Posterior vena cava (tissue), 2 donors: Measurements from ENCODE around the gene MAP4. TPM values are rescaled to one million over a fixed set of nuclear protein-coding genes. Genes with fewer than 3 reads are reported as not detected.
"Not testable (repeated sequence)": the region's sequence is repeated elsewhere in the genome, so short reads cannot be mapped to it uniquely, and the experiment has no call there.

Experiments used
- DNase-seq: peaks from one replicate; pipeline ENCODE4 v3.0.0-alpha.2; 2020; ENCODE audit warnings: low spot score
- intact Hi-C, 2 donors: fragments of 100-400 bp; cut with DNase I; formaldehyde crosslinking; loops; one replicate each; pipeline versions ENCODE4 v1.14.1 to v1.14.2; 2022 to 2023
- total RNA-seq, 2 donors: library from RNA; stranded (reverse); fragmentation: NEBNext Ultra II Directional; extraction: Animal tissue kit (Norgen Biotek cat#: 25700); gene quantifications; one replicate each; pipeline ENCODE4 v1.2.1, GENCODE V29; 2021
- donor health status: DM: yes; HTN: yes; CAD: no.
- donor health status: DM: yes; HTN: yes; CAD: no.

The MAP4 gene
- total RNA-seq, 2 donors from 2014 or later, result 332 to 380 TPM

DNA sequence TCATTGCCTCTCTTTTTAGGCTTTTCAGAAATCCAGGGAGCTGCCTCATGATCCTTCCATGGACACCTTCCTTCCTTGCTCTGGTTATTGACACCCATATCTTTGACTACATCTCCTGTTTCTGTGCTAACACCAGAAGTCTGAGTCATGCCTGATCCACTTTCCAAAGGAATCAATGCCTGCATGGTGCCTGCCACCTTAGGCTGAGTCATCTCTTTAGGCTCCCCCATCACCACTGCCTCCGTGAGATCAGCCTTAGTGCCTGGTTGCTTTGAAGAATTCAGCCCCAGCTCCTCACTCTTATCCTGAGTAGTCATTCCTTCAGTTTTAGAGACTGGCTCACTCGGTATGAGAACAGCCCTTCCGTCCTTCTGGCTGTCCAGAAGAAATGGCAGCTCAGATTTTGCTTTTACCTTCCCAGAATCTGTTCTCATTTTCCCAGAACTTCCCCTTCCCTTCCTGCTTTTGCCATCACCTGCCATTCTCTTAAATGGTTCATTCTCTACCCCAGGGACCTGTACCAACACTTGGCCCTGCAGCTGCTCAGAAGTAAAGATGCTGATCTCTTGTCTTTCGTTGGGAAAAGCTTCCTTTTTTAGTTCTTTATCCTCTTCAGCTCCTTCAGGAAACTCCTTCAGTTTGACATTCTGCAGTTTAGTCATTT, 105.3 kb downstream of the MAP4 start:
- intact Hi-C loops, result no loop called here
- DNase-seq, result no peak

DNA sequence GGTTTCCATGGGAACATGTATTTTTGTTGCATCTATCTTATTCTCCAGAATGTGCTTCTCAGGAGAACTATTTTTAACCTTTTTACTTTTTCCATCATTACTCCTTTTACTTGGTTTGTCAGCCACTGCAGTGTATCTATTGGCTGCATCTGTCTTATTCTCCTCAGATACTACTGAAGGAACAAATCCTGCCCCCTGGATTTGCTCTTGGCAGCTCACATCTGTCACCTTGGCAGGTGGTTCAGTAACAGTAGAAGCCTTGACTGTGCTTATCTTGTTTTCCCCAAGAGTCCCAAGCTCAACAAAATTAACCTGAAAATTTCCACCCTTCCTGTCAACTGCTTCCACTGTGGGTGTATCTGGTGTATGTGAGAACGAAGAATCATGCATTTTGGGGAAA, 106.0 kb downstream of the MAP4 start:
- intact Hi-C loops, result no loop called here
- no peak for DNase-seq

DNA sequence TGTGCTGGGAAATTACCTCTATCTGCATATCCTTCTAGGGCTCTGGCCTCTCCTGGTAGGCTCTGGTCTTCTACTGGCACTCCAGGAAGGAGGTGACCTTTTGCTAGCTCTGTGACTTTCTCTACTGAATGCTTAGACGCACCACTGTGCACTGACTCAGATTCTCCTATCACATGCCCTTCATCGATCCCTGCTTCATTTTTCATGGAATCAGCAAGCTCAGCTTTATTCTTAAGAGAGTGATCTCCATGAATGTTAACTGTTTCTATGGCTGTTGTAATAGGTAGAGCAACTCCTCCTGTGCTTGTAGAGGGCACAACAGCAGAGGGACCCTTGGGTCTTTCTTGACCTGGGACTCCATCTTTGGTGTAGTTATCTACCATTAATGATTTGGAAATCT, 106.6 kb downstream of the MAP4 start:
- DNase-seq, result no peak
- intact Hi-C loops, result no loop called here

DNA sequence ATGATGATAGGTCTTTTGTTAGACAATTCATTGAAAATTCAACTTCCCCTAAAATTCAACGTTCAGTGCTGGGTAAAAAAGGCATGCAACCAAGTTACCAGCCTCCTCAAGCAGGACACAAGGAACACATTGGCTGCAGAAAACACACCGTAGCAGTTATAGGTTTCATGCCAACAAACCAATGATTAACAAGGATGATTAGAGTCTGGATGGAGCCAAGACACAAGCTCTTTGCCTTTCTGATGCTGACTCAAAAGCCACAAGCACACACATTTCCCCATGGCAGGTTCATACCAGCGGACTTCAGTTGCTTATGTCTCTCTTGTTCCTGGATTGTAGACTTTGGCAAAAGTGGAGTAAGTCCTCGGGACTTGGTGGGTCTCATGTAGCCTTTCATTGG, 107.5 kb downstream of the MAP4 start:
- intact Hi-C loops, result no loop called here
- DNase-seq, result no peak

DNA sequence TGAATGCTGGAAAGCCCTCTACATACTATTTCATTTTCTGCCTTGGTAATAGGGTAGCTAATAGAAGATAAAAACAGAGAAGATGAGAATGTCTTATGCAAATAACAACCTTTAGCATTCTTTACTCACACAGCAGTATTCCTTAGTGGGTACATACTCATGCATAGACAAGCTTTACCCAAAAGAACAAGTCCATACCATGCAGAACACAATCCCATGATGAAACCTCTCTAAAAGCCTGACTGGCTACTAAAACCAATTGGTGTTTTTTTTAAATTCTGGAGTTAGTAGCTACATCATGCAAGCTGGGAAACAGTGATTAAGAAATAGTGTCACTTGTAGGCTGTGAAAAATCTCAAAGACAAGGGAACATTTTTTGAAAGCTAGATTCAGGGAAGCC, 108.4 kb downstream of the MAP4 start:
- no peak for DNase-seq
- intact Hi-C loops, result no loop called here

DNA sequence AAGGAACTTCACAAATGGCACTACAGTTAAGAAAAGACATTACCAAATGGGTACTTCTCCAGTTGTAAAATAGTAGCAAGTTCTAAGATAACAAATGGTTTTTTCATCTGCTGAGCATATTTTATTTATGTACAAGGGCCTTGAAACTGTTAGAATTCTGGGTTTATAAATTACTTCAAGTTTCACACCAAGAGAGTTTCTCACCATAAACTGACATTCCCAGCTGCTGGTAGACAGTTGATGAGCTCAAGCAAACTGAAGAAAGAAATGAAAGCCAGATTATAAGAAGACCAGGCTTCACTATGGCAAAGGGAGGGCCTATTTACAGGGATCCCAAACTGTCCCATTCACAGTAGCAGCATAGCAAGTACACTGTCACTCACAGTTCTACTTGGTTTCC, 113.5 kb downstream of the MAP4 start:
- intact Hi-C loops, result no loop called here
- no peak for DNase-seq

DNA sequence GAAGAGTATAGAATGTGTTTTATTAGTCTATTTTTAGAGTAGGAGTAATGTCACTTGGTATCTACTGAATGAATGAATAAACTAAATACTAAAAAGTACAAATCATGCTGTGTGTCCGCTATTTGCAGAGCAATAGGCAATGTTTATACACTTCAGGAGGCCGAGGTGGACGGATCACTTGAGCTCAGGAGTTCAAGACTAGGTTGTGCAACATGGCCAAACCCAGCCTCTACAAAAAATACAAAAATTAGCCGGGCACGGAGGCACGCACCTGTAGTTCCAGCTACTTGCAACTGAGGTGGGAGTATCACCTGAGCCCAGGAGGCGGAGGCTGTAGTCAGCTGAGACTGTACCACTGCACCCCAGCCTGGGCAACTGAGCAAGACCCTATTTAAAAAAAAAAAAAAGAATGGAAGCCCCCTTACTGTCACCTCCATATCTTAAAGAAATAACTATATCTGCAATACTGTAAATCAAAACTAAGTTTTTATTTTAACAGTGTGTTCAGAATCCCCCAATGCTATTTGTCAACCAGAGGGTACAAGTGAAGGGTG, 114.9 kb downstream of the MAP4 start:
- intact Hi-C loops, result no loop called here
- DNase-seq, result no peak

DNA sequence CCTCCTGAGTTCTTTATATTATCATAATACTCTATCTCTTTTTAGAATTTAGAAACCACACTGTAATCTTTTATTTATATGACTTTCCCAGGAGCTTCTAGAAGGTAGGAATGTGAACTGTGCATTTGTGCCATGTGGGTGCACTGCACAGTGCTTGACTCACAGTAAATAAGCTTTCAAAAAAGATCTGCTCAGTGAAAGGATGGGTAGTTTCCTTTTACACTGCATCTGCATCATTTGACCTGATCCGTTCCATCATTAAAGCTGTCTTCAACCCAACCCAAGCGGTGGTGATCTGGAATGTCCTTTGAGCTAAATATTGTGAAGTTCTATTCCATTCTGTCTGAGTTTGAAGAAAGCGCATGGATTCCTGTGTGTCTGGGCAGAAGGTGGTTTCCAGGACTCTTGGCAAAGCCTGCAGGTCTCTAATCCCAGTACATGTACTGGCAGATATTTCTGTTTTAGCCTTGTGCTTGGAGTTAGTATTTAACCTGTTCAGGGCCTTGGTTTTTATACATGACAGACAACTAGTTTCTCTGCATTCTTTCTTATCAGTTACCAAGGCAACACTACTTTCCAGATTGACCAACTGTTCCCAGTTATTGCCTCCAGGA, 116.6 kb downstream of the MAP4 start:
- intact Hi-C loops, result loop anchor here in 1 of 2 donors (10.0 kb wide), 1 partner anchor 1915 kb away; the partner anchor contains the start of gene UBA7
- DNase-seq, result no peak

DNA sequence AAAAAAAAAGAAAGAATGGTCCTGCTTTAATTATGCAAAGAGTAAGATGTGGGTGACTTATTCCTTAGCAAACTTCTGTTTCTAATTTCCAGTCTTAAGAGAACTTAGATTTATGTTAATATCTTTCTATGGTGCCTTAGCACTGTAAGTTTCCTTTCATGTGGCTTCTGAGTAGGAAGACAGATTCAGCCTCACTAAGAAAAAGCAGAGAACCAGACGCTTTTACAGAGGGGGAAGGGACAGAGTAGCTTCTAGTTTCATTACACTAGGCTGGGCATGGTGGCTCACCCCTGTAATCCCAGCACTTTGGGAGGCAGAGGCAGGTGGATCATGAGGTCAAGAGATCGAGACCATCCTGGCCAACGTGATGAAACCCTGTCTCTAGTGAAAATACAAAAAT, 118.3 kb downstream of the MAP4 start:
- DNase-seq, result no peak
- intact Hi-C loops, result loop anchor here in 1 of 2 donors (10.0 kb wide), 1 partner anchor 1917 kb away; the partner anchor contains the start of gene UBA7

DNA sequence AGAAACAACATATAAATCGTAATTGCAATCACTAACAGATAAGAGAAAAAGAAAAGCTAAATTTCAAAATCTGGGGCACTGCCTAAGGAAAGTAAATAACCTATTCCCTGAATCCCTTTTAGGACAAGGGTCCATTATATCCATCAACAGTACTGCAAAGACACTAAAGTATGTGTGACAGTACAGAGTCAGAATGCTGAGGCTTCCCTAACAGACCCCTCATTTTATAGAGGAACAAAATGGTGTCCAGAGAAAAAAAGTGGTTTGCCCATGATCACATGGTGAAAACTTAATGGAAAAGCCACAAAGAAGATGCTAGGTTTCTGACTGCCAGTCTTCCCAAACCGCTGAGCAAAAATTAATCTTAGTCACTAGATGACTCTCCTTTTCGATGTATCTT, 119.5 kb downstream of the MAP4 start:
- DNase-seq, result no peak
- intact Hi-C loops, result loop anchor here in 1 of 2 donors (10.0 kb wide), 1 partner anchor 1918 kb away; the partner anchor contains the start of gene UBA7

DNA sequence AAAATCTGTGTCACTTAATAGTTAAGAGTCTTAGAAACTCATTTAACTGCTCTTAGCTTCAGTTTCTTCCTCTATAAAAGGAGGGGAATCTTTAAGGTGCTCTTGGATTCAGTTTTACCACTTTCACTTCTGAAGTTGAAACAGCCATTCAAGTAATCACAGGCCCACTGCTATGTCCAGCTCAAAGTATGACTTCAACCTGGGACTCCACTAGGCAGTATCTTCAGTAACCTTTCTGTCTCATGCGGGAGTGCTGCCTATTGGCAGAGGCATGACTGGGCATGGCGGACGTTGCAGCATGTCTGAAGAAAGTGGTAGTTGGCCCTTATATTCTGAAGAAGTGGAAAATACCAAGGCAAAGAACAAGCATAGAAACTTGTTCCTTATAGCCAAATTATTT, 121.0 kb downstream of the MAP4 start:
- DNase-seq, result no peak
- intact Hi-C loops, result loop anchor here in 1 of 2 donors (10.0 kb wide), 1 partner anchor 1920 kb away; the partner anchor contains the start of gene UBA7

DNA sequence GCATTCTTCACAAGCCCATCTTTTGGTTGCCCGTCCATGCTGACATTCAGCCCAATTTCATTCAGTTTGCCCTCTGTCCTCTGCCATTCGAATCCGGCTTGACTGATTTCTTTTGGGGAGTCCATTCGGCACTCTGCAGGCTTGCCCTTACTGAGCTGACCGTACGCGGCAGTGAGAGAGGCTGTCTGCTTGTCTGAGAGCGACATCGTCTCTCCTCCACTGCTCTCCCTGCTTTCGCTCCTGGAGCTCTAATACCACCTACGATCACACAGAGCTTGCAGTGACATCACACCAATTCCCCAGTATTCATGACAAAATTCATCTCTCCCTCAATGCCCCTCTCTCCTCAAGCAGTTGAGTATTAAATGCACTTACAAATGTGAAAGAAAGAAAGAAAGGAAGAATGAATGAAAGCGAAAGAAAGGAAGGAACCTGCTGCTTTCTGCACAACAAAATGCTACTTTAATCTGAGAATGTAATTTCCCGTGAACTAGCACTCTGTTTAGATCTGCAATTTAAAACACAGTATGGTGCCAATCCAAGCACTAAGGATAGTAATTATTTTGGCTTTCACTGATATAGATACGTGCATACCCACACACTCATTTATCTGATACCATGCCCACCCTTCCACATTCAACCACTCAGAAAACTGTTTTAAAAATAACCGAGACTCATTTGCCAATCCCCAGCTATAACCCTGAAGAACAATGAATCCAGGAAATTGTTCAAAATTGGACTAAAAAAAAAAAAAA, 123.8 kb downstream of the MAP4 start:
- DNase-seq, result no peak
- intact Hi-C loops, result loop anchor here in 1 of 2 donors (10.0 kb wide), 1 partner anchor 1922 kb away; the partner anchor contains the start of gene UBA7

DNA sequence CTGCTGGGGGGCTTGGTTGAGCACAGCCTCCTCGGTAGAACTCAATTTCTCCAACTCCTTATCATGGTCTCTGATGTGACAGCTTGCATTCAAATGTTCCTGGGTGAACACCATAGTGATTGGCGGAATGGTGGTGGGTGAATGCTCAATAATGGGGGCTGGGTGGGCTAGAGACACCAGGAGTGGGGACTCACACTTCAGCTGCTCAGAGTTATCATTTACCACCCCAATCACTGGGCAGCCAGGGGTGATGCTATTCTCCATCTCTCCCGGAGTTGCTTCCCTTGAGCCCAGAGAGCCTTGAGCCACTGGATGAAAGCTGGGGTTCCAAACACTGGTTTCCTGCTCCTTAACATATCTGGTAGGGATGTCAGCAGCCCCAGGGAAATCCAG, 124.6 kb downstream of the MAP4 start:
- intact Hi-C loops, result loop anchor here in 1 of 2 donors (10.0 kb wide), 1 partner anchor 1923 kb away; the partner anchor contains the start of gene UBA7

DNA sequence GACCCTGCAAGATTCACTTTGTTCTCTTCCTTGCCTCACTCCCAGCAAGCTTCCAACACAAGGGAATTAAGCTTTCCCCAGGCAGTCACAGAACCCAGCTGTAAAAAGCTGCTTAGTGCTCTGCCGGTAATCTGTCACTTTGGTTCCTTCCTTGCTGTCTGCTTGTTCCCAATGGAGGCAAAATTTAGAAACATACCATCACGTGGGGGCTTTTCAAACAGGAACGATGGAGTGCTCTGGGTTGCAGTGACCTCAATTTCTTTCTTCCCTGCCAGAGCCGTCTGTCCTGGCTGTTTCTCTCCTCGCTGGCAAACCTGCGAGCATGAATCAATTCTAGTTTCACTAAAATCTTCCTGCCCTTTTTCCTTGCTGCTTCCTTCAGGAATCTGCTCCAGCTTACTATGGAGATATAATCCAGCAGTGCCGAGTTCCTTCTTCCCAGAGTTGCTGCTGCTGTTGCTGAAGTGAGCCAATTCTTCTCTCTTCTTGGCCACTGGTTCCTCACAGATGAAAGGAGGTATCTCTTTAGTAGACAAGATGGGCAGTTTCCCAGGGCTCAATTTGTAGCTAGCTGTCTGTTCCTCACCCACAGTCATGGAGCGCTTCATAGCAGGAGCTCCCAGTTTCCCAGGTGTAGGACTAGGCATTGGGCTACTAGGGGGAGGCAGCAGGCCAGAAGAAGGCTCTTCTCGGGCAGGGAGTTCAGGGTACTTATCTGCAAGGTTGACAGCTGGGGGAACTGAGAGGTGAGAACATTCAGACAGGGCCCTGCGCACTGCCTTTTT, 125.2 kb downstream of the MAP4 start:
- intact Hi-C loops, result loop anchor here in 1 of 2 donors (10.0 kb wide), 1 partner anchor 1924 kb away; the partner anchor contains the start of gene UBA7
- DNase-seq, result no peak

More for the DNA sequence above, 124.6 kb downstream of the MAP4 start:
- DNase-seq, result no peak

DNA sequence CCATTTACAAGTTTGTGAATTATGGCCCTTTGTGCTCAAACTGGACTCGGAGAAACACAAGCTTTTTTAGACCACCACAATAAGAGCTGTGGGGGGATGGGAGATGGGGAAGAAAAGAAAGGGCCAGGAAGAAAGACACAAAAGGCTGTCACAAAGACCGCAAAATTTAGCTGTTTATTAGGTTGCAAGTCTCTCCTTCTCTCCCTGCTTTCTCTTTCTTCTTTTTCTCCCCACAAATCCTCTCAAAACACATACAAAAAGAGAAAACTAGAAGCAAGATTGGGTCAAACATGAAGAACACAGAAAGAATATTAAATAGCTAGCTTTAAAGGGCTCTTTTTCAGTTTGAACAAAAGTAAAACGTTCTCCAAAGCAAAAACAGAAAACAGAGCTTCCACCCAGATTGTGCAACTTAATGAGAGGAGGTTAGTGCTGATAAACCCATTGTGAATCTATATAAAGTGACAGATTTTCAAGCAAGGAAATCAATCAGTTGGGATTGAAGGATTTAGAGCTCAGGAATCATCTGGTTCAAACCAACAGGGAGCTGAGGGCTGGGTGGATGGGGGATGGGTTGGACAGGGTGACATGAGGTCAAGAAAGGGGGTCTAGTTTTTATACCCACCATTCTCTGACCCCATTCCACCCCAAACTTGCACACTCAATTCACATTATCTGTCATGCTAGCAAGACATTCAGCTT, 125.9 kb downstream of the MAP4 start:
- no peak for DNase-seq
- intact Hi-C loops, result loop anchor here in 1 of 2 donors (10.0 kb wide), 1 partner anchor 1925 kb away; the partner anchor contains the start of gene UBA7

DNA sequence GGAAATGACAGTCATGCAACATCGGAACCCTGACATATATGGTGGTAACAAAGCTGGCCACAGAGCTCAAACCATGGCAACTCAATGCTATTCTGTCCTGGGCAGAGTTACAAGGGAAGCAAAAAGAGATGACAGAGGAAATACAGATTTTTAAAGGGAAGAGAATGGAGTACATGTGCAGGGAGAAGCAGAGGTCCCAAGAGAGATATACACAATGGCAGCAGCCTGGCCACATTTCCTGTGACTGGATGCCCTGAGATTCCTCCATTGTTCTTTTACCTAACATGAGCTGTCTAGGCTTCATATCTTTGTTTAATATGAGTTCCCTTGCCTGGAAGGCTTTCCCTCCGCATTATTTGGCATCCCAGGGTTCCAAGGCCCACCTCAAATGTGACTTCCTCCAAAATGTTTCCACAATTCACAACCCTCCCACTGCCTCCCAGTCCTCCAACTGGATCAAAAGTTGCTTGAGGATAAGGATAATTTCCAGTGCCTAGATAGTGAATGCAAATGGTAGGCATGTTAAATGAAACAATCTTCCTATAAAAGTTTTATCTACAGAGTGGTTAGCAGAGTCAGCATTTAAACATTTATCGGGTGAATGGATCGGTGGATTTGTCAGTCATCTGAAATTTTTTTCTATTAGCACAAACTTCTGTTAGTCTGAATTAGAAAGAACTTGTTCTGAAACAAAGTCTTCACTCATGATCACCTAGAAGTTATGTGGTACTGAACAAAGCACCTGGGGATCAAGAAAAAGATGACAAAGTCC, 127.0 kb downstream of the MAP4 start:
- intact Hi-C loops, result no loop called here
- DNase-seq, result no peak

DNA sequence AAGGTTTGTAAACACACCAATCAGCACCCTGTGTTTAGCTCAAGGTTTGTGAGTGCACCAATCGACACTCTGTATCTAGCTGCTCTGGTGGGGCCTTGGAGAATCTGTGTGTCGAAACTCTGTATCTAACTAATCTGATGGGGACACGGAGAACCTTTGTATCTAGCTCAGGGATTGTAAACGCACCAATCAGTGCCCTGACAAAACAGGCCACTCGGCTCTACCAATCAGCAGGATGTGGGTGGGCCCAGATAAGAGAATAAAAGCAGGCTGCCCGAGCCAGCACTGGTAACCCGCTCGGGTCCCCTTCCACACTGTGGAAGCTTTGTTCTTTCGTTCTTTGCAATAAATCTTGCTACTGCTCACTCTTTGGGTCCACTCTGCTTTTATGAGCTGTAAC, 128.2 kb downstream of the MAP4 start:
- DNase-seq, intact Hi-C loops: not testable (repeated sequence)

DNA sequence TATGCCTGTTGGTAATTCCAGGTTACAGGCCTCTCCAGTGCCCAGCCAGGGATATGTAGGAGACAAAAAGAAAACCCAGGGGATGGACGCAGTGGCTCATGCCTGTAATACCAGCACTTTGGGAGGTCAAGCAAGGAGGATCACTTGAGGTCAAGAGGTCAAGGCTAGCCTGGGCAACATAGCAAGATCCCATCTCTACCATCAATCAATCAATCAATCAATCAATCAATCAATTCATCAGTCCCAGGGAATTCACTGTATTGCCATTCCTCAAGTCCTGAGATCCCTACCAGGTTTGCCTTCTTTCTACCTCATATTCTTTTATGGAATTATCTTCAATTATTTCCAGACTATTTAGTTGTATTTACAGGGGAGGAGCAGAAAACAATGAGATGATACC, 131.0 kb downstream of the MAP4 start:
- no peak for DNase-seq
- intact Hi-C loops, result no loop called here
